ENCODE data around the gene GPS2.

GPS2 gene

GRCh38 chr17:7329374-7329996 is 14.3 kb upstream of the GPS2 start (continued):
- TF ChIP-seq, protein P1, sequence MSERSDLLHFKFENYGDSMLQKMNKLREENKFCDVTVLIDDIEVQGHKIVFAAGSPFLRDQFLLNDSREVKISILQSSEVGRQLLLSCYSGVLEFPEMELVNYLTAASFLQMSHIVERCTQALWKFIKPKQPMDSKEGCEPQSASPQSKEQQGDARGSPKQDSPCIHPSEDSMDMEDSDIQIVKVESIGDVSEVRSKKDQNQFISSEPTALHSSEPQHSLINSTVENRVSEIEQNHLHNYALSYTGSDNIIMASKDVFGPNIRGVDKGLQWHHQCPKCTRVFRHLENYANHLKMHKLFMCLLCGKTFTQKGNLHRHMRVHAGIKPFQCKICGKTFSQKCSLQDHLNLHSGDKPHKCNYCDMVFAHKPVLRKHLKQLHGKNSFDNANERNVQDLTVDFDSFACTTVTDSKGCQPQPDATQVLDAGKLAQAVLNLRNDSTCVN (tag by site-specific recombination; optimal IDR thresholded peaks at IDR 0.05): peak; percentile 59
- TF ChIP-seq YY2 (tag by site-specific recombination; IDR thresholded peaks at IDR 0.05): no peak; the same call in 1 of the 2 replicates
- peak; percentile 85 for TF ChIP-seq KLF1 (tag by site-specific recombination; IDR thresholded peaks at IDR 0.05)
- TF ChIP-seq MYNN (tag by site-specific recombination; IDR thresholded peaks at IDR 0.05; ENCODE audit: borderline replicate concordance): no peak
- peak; percentile 76; the same call in 1 of the 2 replicates for TF ChIP-seq ZEB2 (tag by site-specific recombination; IDR thresholded peaks at IDR 0.05)
- no peak for TF ChIP-seq ZNF239 (tag by site-specific recombination; IDR thresholded peaks at IDR 0.05)
- no peak for TF ChIP-seq ZNF560 (tag by site-specific recombination; IDR thresholded peaks at IDR 0.05; ENCODE audit: borderline replicate concordance)
- TF ChIP-seq SP2 (tag by site-specific recombination; IDR thresholded peaks at IDR 0.05): peak; percentile 86
- peak; percentile 49; the same call in 1 of the 2 replicates for TF ChIP-seq SP7 (tag by site-specific recombination; IDR thresholded peaks at IDR 0.05)
- TF ChIP-seq ZBTB21 (tag by site-specific recombination; IDR thresholded peaks at IDR 0.05): peak; percentile 28; the same call in 1 of the 2 replicates
- TF ChIP-seq ZNF324 (tag by site-specific recombination; IDR thresholded peaks at IDR 0.05): 0 out of 2 replicates have a peak, but pooled peaks have one; percentile 72
- TF ChIP-seq, protein P2, sequence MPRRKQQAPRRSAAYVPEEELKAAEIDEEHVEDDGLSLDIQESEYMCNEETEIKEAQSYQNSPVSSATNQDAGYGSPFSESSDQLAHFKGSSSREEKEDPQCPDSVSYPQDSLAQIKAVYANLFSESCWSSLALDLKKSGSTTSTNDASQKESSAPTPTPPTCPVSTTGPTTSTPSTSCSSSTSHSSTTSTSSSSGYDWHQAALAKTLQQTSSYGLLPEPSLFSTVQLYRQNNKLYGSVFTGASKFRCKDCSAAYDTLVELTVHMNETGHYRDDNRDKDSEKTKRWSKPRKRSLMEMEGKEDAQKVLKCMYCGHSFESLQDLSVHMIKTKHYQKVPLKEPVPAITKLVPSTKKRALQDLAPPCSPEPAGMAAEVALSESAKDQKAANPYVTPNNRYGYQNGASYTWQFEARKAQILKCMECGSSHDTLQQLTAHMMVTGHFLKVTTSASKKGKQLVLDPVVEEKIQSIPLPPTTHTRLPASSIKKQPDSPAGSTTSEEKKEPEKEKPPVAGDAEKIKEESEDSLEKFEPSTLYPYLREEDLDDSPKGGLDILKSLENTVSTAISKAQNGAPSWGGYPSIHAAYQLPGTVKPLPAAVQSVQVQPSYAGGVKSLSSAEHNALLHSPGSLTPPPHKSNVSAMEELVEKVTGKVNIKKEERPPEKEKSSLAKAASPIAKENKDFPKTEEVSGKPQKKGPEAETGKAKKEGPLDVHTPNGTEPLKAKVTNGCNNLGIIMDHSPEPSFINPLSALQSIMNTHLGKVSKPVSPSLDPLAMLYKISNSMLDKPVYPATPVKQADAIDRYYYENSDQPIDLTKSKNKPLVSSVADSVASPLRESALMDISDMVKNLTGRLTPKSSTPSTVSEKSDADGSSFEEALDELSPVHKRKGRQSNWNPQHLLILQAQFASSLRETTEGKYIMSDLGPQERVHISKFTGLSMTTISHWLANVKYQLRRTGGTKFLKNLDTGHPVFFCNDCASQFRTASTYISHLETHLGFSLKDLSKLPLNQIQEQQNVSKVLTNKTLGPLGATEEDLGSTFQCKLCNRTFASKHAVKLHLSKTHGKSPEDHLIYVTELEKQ (tag by site-specific recombination; IDR thresholded peaks at IDR 0.05; ENCODE audit: borderline replicate concordance): no peak
- no peak for TF ChIP-seq ZNF114 (tag by site-specific recombination; IDR thresholded peaks at IDR 0.05)
- no peak for TF ChIP-seq ZNF654 (tag by site-specific recombination; IDR thresholded peaks at IDR 0.05; ENCODE audit: low read depth)
- no peak for TF ChIP-seq ZNF707 (tag by site-specific recombination; IDR thresholded peaks at IDR 0.05)
- peak; percentile 68 for TF ChIP-seq KLF10 (tag by site-specific recombination; IDR thresholded peaks at IDR 0.05)
- TF ChIP-seq ZBTB6 (tag by site-specific recombination; IDR thresholded peaks at IDR 0.05): peak; percentile 97
- no peak for TF ChIP-seq ZNF292 (tag by site-specific recombination; IDR thresholded peaks at IDR 0.05; ENCODE audit: borderline replicate concordance, low read depth)
- TF ChIP-seq ZNF514 (tag by site-specific recombination; IDR thresholded peaks at IDR 0.05): no peak
- no peak for TF ChIP-seq ZNF2 (tag by site-specific recombination; IDR thresholded peaks at IDR 0.05)
- TF ChIP-seq ZNF521 (tag by site-specific recombination; IDR thresholded peaks at IDR 0.05): no peak
- TF ChIP-seq EGR2 (tag by site-specific recombination; IDR thresholded peaks at IDR 0.05; ENCODE audit: low read depth): 0 out of 2 replicates have a peak, but pooled peaks have one; percentile 28
- TF ChIP-seq, protein P3, sequence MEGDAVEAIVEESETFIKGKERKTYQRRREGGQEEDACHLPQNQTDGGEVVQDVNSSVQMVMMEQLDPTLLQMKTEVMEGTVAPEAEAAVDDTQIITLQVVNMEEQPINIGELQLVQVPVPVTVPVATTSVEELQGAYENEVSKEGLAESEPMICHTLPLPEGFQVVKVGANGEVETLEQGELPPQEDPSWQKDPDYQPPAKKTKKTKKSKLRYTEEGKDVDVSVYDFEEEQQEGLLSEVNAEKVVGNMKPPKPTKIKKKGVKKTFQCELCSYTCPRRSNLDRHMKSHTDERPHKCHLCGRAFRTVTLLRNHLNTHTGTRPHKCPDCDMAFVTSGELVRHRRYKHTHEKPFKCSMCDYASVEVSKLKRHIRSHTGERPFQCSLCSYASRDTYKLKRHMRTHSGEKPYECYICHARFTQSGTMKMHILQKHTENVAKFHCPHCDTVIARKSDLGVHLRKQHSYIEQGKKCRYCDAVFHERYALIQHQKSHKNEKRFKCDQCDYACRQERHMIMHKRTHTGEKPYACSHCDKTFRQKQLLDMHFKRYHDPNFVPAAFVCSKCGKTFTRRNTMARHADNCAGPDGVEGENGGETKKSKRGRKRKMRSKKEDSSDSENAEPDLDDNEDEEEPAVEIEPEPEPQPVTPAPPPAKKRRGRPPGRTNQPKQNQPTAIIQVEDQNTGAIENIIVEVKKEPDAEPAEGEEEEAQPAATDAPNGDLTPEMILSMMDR (tag by site-specific recombination; IDR thresholded peaks at IDR 0.05): no peak
- TF ChIP-seq ZNF214 (tag by site-specific recombination; IDR thresholded peaks at IDR 0.05; ENCODE audit: borderline replicate concordance): no peak
- no peak for TF ChIP-seq ZNF133 (tag by site-specific recombination; IDR thresholded peaks at IDR 0.05)
- no peak; the same call in 1 of the 2 replicates for TF ChIP-seq ZNF76 (tag by site-specific recombination; IDR thresholded peaks at IDR 0.05; ENCODE audit: borderline replicate concordance, low read depth)
- no peak for TF ChIP-seq ZNF530 (tag by site-specific recombination; IDR thresholded peaks at IDR 0.05; ENCODE audit: low read depth)
- TF ChIP-seq SCRT1 (tag by site-specific recombination; IDR thresholded peaks at IDR 0.05; ENCODE audit: borderline replicate concordance): no peak
- no peak; the same call in 1 of the 2 replicates for TF ChIP-seq WT1 (tag by site-specific recombination; IDR thresholded peaks at IDR 0.05)
- TF ChIP-seq, protein P4, sequence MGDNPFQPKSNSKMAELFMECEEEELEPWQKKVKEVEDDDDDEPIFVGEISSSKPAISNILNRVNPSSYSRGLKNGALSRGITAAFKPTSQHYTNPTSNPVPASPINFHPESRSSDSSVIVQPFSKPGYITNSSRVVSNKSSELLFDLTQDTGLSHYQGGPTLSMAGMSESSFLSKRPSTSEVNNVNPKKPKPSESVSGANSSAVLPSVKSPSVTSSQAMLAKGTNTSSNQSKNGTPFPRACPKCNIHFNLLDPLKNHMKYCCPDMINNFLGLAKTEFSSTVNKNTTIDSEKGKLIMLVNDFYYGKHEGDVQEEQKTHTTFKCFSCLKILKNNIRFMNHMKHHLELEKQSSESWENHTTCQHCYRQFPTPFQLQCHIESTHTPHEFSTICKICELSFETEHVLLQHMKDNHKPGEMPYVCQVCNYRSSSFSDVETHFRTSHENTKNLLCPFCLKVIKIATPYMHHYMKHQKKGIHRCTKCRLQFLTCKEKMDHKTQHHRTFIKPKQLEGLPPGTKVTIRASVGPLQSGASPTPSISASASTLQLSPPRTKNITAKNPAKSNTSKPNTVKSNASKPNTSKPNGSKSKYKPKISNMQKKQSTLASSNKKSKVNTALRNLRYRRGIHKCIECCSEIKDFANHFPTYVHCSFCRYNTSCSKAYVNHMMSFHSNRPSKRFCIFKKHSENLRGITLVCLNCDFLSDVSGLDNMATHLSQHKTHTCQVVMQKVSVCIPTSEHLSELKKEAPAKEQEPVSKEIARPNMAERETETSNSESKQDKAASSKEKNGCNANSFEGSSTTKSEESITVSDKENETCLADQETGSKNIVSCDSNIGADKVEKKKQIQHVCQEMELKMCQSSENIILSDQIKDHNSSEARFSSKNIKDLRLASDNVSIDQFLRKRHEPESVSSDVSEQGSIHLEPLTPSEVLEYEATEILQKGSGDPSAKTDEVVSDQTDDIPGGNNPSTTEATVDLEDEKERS (tag by site-specific recombination; IDR thresholded peaks at IDR 0.05): no peak

Data from HEK293 (cell line).